Hepatocyte (in vitro differentiated cells): ENCODE data around the gene FARP1. TPM values are rescaled to one million over a fixed set of nuclear protein-coding genes. Genes with fewer than 3 reads are reported as not detected.
A peak's percentile ranks its signal among the peaks of the same experiment; 100 is the strongest.

ENCODE experiments used
- DNase-seq: peaks from one replicate; pipeline ENCODE4 v3.0.0-alpha.2; 2016; ENCODE audit warnings: low spot score
- H2AFZ ChIP-seq: fragments of 200-600 bp; sonication (generic); 2 replicates; pipeline ENCODE4 v1.6.0; 2016; ENCODE audit warnings: antibody characterized with exemption, mild to moderate bottlenecking
- H3K27ac ChIP-seq: fragments of 200-600 bp; sonication (generic); 2 replicates; pipeline ENCODE4 v1.5.1; 2016; ENCODE audit warnings: mild to moderate bottlenecking
- H3K27me3 ChIP-seq: fragments of 200-600 bp; sonication (generic); 2 replicates; pipeline ENCODE4 v1.6.1; 2016
- H3K36me3 ChIP-seq: fragments of 200-600 bp; sonication (generic); replicated peaks from 2 replicates; pipeline ENCODE4 v1.5.1; 2016; ENCODE audit warnings: low read depth; ENCODE audit not compliant: insufficient read depth
- H3K4me1 ChIP-seq: fragments of 200-600 bp; sonication (generic); 2 replicates; pipeline ENCODE4 v1.5.1; 2016; ENCODE audit warnings: mild to moderate bottlenecking, moderate library complexity; ENCODE audit not compliant: insufficient read depth
- H3K4me2 ChIP-seq: fragments of 200-600 bp; sonication (generic); 2 replicates; pipeline ENCODE4 v1.6.0; 2016
- H3K4me3 ChIP-seq: fragments of 200-600 bp; sonication (generic); 2 replicates; pipeline ENCODE4 v1.5.1; 2016; ENCODE audit warnings: mild to moderate bottlenecking
- H3K79me2 ChIP-seq: fragments of 200-600 bp; sonication (generic); 2 replicates; pipeline ENCODE4 v1.6.0; 2017; ENCODE audit warnings: mild to moderate bottlenecking
- H3K9me2 ChIP-seq: fragments of 200-600 bp; sonication (generic); replicated peaks from 2 replicates; pipeline ENCODE4 v1.6.0; 2017; ENCODE audit warnings: mild to moderate bottlenecking; ENCODE audit not compliant: insufficient read depth
- H3K9me3 ChIP-seq: fragments of 200-600 bp; sonication (generic); 2 replicates; pipeline ENCODE4 v1.5.1; 2016; ENCODE audit warnings: low read depth, mild to moderate bottlenecking
- H4K20me1 ChIP-seq: fragments of 200-600 bp; sonication (generic); 2 replicates; pipeline ENCODE4 v1.6.0; 2016; ENCODE audit warnings: mild to moderate bottlenecking; ENCODE audit not compliant: insufficient read depth, poor library complexity, severe bottlenecking
- CTCF ChIP-seq: fragments of 200-600 bp; sonication (generic); IDR thresholded peaks from 2 replicates; pipeline ENCODE4 v1.5.1; 2016; ENCODE audit warnings: antibody characterized with exemption, mild to moderate bottlenecking; ENCODE audit not compliant: poor library complexity
- EZH2 ChIP-seq: fragments of 200-600 bp; sonication (generic); IDR thresholded peaks from 2 replicates; pipeline ENCODE4 v1.6.1; 2016; ENCODE audit warnings: antibody characterized with exemption, mild to moderate bottlenecking, borderline replicate concordance
- EZH2phosphoT487 ChIP-seq: fragments of 200-600 bp; sonication (generic); IDR thresholded peaks from one replicate; pipeline ENCODE4 v1.6.1; 2018; ENCODE audit warnings: antibody characterized with exemption, mild to moderate bottlenecking, low read depth, moderate library complexity; ENCODE audit not compliant: unreplicated experiment, severe bottlenecking
- WGBS: methylation state at CpG from one replicate; pipeline ENCODE4 v1.1.6; 2016; ENCODE audit warnings: low lambda C conversion rate; ENCODE audit errors: missing lambda C conversion rate; 5-methylcytosine and 5-hydroxymethylcytosine counted together
- polyA plus RNA-seq: library from polyadenylated mRNA; unstranded; fragments of >200 nt; fragmentation: Nextera tagmentation; extraction: Ambion mirVana; gene quantifications from 2 replicates; pipeline ENCODE4 v1.2.1, GENCODE V29; 2016
- total RNA-seq: library from RNA; depleted of rRNA; stranded (reverse); fragments of >200 nt; gene quantifications from 2 replicates; pipeline ENCODE4 v1.2.3, GENCODE V29; 2014

Gene FARP1
- total and polyA plus RNA-seq, 2 experiments from 2014 or later, result 35.5 to 68.7 TPM

DNA sequence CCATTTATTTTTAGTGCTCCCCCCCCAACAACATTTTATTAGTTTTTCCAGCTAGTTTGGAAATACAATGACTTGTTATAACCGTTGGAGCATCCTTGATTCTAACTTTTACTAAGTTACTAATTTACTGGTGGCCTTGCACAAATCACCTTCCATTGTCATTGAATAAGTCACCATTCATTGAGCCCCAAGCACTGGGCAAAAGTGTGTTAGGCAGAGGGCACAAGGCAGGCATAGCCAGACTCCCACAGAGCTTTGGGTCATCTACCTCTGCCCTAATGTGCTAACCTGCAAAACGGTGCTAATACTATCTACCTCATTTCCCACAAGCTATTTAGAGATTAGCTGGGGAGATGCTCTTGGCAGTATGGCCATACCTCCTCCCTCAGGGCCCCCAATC, 120.9 kb downstream of the FARP1 start:
- Histone ChIP-seq H3K4me1 (peaks cover 23% of the 10 kb centered on the region), H3K79me2 (peaks cover 71% of the 10 kb centered on the region), H3K4me3 (no peak overlapping the region), H3K27me3 (no peaks in the 10 kb centered on the region), H3K9me2 (no peaks in the 10 kb centered on the region), H3K9me3 (no peaks in the 10 kb centered on the region), H3K27ac (no peak overlapping the region), H4K20me1 (no peaks in the 10 kb centered on the region), H3K36me3 (no peaks in the 10 kb centered on the region), H2AFZ (no peak overlapping the region), H3K4me2 (no peak overlapping the region)
- no peak for DNase-seq
- TF ChIP-seq CTCF (no peak), EZH2 (no peak), EZH2phosphoT487 (no peak)
- 73% methylated on average over 2 of the region's 2 CpGs for WGBS

GRCh38 chr13:98264877-98265276, 122.0 kb downstream of the FARP1 start:
- no peak overlapping the region for H3K27ac ChIP-seq
- H3K4me1 ChIP-seq, result peaks cover 23% of the 10 kb centered on the region
- WGBS, result 97% methylated on average over 5 of the region's 5 CpGs
- H3K4me2 ChIP-seq, result no peak overlapping the region
- H3K36me3 ChIP-seq, result no peaks in the 10 kb centered on the region
- no peaks in the 10 kb centered on the region for H3K27me3 ChIP-seq
- no peaks in the 10 kb centered on the region for H3K9me2 ChIP-seq
- H3K4me3 ChIP-seq, result no peak overlapping the region
- H4K20me1 ChIP-seq, result no peaks in the 10 kb centered on the region
- no peak overlapping the region for H2AFZ ChIP-seq
- no peak for TF ChIP-seq EZH2phosphoT487
- TF ChIP-seq CTCF, result no peak
- TF ChIP-seq EZH2, result no peak
- no peak for DNase-seq
- H3K9me3 ChIP-seq, result no peaks in the 10 kb centered on the region
- peaks cover 66% of the 10 kb centered on the region for H3K79me2 ChIP-seq

GRCh38 chr13:98265692-98266551, 123.0 kb downstream of the FARP1 start:
- H3K4me3 ChIP-seq, result no peak overlapping the region
- DNase-seq, result peak; percentile 59
- peaks cover 20% of the 10 kb centered on the region for H3K4me1 ChIP-seq
- peaks cover 68% of the 10 kb centered on the region for H3K79me2 ChIP-seq
- H2AFZ ChIP-seq, result no peak overlapping the region
- H3K9me2 ChIP-seq, result no peaks in the 10 kb centered on the region
- H3K36me3 ChIP-seq, result no peaks in the 10 kb centered on the region
- TF ChIP-seq EZH2 (no peak), CTCF (no peak)
- no peaks in the 10 kb centered on the region for H3K27me3 ChIP-seq
- no peaks in the 10 kb centered on the region for H3K9me3 ChIP-seq
- WGBS, result 87% methylated on average over 10 of the region's 10 CpGs
- peak overlapping the region; percentile 64 for H3K4me2 ChIP-seq
- no peaks in the 10 kb centered on the region for H4K20me1 ChIP-seq
- peak overlapping the region; percentile 89 for H3K27ac ChIP-seq
